CD4-positive, alpha-beta T cell (primary cell): ENCODE results near the gene ADAMTS17. TPM values are rescaled to one million over a fixed set of nuclear protein-coding genes. Genes with fewer than 3 reads are reported as not detected.

Experiments used
- ATAC-seq: fragments of 200-7000 bp; cut with Tn5 transposase; one replicate; pipeline ENCODE4 v1.10.0; 2022; ENCODE audit warnings: mild to moderate bottlenecking; ENCODE audit not compliant: poor library complexity
- CTCF ChIA-PET: fragments of 350-600 bp; sonication (Branson Sonifier 250); formaldehyde crosslinking; loops from one replicate; lab custom pipeline; 2021; ENCODE audit warnings: antibody characterized with exemption, inconsistent platforms; lab: Charles Lee
- POLR2A ChIA-PET: fragments of 350-600 bp; sonication (Branson Sonifier 250); formaldehyde crosslinking; loops from one replicate; lab custom pipeline; 2021; ENCODE audit warnings: antibody characterized with exemption, inconsistent platforms; lab: Charles Lee
- DNase-seq, 14 experiments: peaks; one replicate each; pipeline ENCODE4 v3.0.0-alpha.2; 2013 to 2020; ENCODE audit warnings: mixed read lengths in 2 of 14
- H3K27ac ChIP-seq, 2 donors: one replicate each; pipeline versions ENCODE4 v1.5.1 to v1.7.0; 2013; ENCODE audit warnings: low read length in 2 of 2, low read depth in 1 of 2, mild to moderate bottlenecking in 1 of 2
- H3K27me3 ChIP-seq, 2 experiments: 1 replicate in 1 of 2; 2 replicates in 1 of 2; pipeline versions ENCODE4 v1.6.1 to v1.7.0; 2013; ENCODE audit warnings: low read length in 2 of 2, control low read depth in 1 of 2, mild to moderate bottlenecking in 1 of 2, moderate library complexity in 1 of 2; ENCODE audit not compliant: insufficient read depth in 2 of 2, control insufficient read depth in 1 of 2
- H3K36me3 ChIP-seq: one replicate; pipeline ENCODE4 v1.6.1; 2013; ENCODE audit warnings: low read length, control low read depth; ENCODE audit not compliant: insufficient read depth
- H3K4me1 ChIP-seq: one replicate; pipeline ENCODE4 v1.6.1; 2013; ENCODE audit warnings: low read length, control low read depth; ENCODE audit not compliant: insufficient read depth
- H3K4me3 ChIP-seq: one replicate; pipeline ENCODE4 v1.5.1; 2013; ENCODE audit warnings: mild to moderate bottlenecking, low read length, moderate library complexity
- H3K9me3 ChIP-seq, 2 experiments: 1 replicate in 1 of 2; 2 replicates in 1 of 2; pipeline versions ENCODE4 v1.6.1 to v1.7.0; 2013; ENCODE audit warnings: low read length in 2 of 2, mild to moderate bottlenecking in 2 of 2, control low read depth in 1 of 2, moderate library complexity in 1 of 2; ENCODE audit not compliant: control insufficient read depth in 1 of 2, insufficient read depth in 1 of 2
- H3K27ac Mint-ChIP-seq: one replicate; pipeline ENCODE4 v1.8.0; 2020; ENCODE audit warnings: mixed read lengths
- H3K27me3 Mint-ChIP-seq: one replicate; pipeline ENCODE4 v1.8.0; 2021; ENCODE audit warnings: mixed read lengths
- H3K36me3 Mint-ChIP-seq: one replicate; pipeline ENCODE4 v1.8.0; 2021; ENCODE audit warnings: low read depth, mixed read lengths
- H3K4me1 Mint-ChIP-seq: one replicate; pipeline ENCODE4 v1.8.0; 2021; ENCODE audit warnings: low read depth, mixed read lengths
- H3K4me3 Mint-ChIP-seq: one replicate; pipeline ENCODE4 v1.8.0; 2020; ENCODE audit warnings: mild to moderate bottlenecking, mixed read lengths
- H3K9me3 Mint-ChIP-seq: one replicate; pipeline ENCODE4 v1.8.0; 2020; ENCODE audit warnings: mixed read lengths
- intact Hi-C, 2 experiments: fragments of 100-400 bp; cut with DNase I in 1 of 2; cut with micrococcal nuclease in 1 of 2; formaldehyde crosslinking; loops; one replicate each; pipeline versions ENCODE4 v1.15.1 to v1.9.0; 2023 to 2025; cut with DNase I, micrococcal nuclease
- total RNA-seq, 174 experiments: library from RNA in 2 of 174; stranded (reverse) in 2 of 174; gene quantifications; one replicate each; pipeline ENCODE4 v1.2.3 and lab custom pipeline; 2021 to 2026
- TF ChIP-seq, protein P1 (sequence below): fragments of 200-600 bp; IDR thresholded peaks from one replicate; pipeline ENCODE4 v1.8.0; 2022; ENCODE audit warnings: antibody characterized with exemption, mild to moderate bottlenecking

Gene ADAMTS17
- total RNA-seq, 2 experiments from 2014 or later, result 9.9 to 13.2 TPM

DNA sequence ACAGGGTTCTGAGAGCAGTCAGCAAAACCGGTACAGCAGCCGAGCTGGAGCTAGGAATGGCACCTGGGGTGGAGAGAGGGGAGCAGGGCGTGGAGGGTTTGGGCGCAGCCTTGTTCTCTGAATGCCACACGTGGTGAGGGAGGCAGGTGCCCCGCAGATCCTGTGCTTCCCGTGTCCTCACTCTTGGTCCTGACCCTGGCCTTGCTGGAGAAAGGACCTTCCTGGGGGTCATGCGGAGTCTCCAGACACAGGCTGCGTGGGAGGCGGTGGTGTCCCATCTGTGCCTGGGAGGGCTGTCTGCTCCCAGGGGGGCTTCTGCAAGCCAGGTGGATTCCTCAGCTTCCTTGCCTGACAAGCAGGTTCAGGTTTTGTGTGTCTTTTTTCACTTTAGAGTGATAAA is 363.8 kb downstream of the ADAMTS17 start:
- H3K4me3 ChIP-seq, result no peak overlapping the region
- Mint-ChIP-seq H3K9me3 (no peaks in the 10 kb centered on the region), H3K4me3 (no peak overlapping the region), H3K27me3 (no peaks in the 10 kb centered on the region), H3K27ac (no peak overlapping the region), H3K4me1 (no peaks in the 10 kb centered on the region), H3K36me3 (no peaks in the 10 kb centered on the region)
- DNase-seq (no peak), ATAC-seq (no peak)
- CTCF ChIA-PET, result no interaction called here
- POLR2A ChIA-PET, result no interaction called here
- no peak overlapping the region for H3K27ac ChIP-seq
- TF ChIP-seq, protein P1, sequence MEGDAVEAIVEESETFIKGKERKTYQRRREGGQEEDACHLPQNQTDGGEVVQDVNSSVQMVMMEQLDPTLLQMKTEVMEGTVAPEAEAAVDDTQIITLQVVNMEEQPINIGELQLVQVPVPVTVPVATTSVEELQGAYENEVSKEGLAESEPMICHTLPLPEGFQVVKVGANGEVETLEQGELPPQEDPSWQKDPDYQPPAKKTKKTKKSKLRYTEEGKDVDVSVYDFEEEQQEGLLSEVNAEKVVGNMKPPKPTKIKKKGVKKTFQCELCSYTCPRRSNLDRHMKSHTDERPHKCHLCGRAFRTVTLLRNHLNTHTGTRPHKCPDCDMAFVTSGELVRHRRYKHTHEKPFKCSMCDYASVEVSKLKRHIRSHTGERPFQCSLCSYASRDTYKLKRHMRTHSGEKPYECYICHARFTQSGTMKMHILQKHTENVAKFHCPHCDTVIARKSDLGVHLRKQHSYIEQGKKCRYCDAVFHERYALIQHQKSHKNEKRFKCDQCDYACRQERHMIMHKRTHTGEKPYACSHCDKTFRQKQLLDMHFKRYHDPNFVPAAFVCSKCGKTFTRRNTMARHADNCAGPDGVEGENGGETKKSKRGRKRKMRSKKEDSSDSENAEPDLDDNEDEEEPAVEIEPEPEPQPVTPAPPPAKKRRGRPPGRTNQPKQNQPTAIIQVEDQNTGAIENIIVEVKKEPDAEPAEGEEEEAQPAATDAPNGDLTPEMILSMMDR, result no peak
- no peaks in the 10 kb centered on the region for H3K27me3 ChIP-seq
- intact Hi-C loops, result no loop called here
- no peaks in the 10 kb centered on the region for H3K4me1 ChIP-seq
- H3K9me3 ChIP-seq, result no peaks in the 10 kb centered on the region
- H3K36me3 ChIP-seq, result no peaks in the 10 kb centered on the region

GRCh38 chr15:99976811-99977271 is 364.9 kb downstream of the ADAMTS17 start:
- Mint-ChIP-seq H3K36me3 (no peaks in the 10 kb centered on the region), H3K4me1 (no peaks in the 10 kb centered on the region), H3K27me3 (no peaks in the 10 kb centered on the region), H3K4me3 (no peak overlapping the region), H3K9me3 (no peaks in the 10 kb centered on the region), H3K27ac (no peak overlapping the region)
- Histone ChIP-seq H3K4me3 (no peak overlapping the region), H3K27me3 (no peaks in the 10 kb centered on the region), H3K4me1 (no peaks in the 10 kb centered on the region), H3K27ac (no peak overlapping the region), H3K36me3 (no peaks in the 10 kb centered on the region), H3K9me3 (no peaks in the 10 kb centered on the region)
- ChIA-PET CTCF (no interaction called here), POLR2A (no interaction called here)
- TF ChIP-seq, protein P1, result no peak
- intact Hi-C loops, result no loop called here
- no peak for DNase-seq
- no peak for ATAC-seq

- Mint-ChIP-seq H3K4me1 (no peaks in the 10 kb centered on the region), H3K4me3 (no peak overlapping the region), H3K36me3 (no peaks in the 10 kb centered on the region), H3K27ac (no peak overlapping the region), H3K9me3 (no peaks in the 10 kb centered on the region), H3K27me3 (no peaks in the 10 kb centered on the region)
- TF ChIP-seq, protein P1, result no peak
- Histone ChIP-seq H3K9me3 (no peaks in the 10 kb centered on the region), H3K4me3 (no peak overlapping the region), H3K4me1 (no peaks in the 10 kb centered on the region), H3K27ac (no peak overlapping the region), H3K27me3 (no peaks in the 10 kb centered on the region), H3K36me3 (no peaks in the 10 kb centered on the region)
- intact Hi-C loops, result no loop called here
- no peak for ATAC-seq
- ChIA-PET CTCF (no interaction called here), POLR2A (interaction anchor here (0.6 kb wide), 1 partner anchor 47 kb away, joined by 3 read pairs; no protein-coding TSS in a partner anchor)
- DNase-seq, result no peak
Measured at GRCh38 chr15:99976000-99976399, 365.8 kb downstream of the ADAMTS17 start.
